Tibial artery (tissue), 4 donors: ENCODE results near the gene PLPP3.

Experiments used
- DNase-seq, 2 donors: peaks; one replicate each; pipeline ENCODE4 v3.0.0-alpha.2; 2019
- H3K27ac ChIP-seq, 2 donors: fragments of 200-600 bp; sonication (generic) in 1 of 2; 1 replicate in 1 of 2; 2 replicates in 1 of 2; pipeline ENCODE4 v1.5.1; 2018 to 2019; ENCODE audit warnings: mild to moderate bottlenecking in 1 of 2
- H3K27me3 ChIP-seq, 2 donors: fragments of 200-600 bp; sonication (generic) in 1 of 2; one replicate each; pipeline versions ENCODE4 v1.5.1 to v1.6.0; 2016 to 2019
- H3K36me3 ChIP-seq, 3 donors: fragments of 200-600 bp; sonication (generic) in 2 of 3; one replicate each; pipeline ENCODE4 v1.5.1; 2016 to 2019; ENCODE audit warnings: mild to moderate bottlenecking in 2 of 3
- H3K4me1 ChIP-seq, 4 donors: fragments of 200-600 bp; sonication (generic) in 2 of 4; 1 replicate in 3 of 4; 2 replicates in 1 of 4; pipeline ENCODE4 v1.5.1; 2016 to 2019
- H3K4me3 ChIP-seq, 2 donors: fragments of 200-600 bp; sonication (generic) in 1 of 2; 1 replicate in 1 of 2; 2 replicates in 1 of 2; pipeline ENCODE4 v1.5.1; 2018 to 2019; ENCODE audit warnings: mild to moderate bottlenecking in 2 of 2
- H3K9me3 ChIP-seq, 3 donors: fragments of 200-600 bp; sonication (generic) in 1 of 3; one replicate each; pipeline ENCODE4 v1.5.1; 2016 to 2019
- intact Hi-C: fragments of 100-400 bp; cut with DNase I; formaldehyde crosslinking; loops from one replicate; pipeline ENCODE4 v1.15.0; 2023; ENCODE audit warnings: low total_unique reads
- TF ChIP-seq, protein P1 (sequence below), 2 experiments: fragments of 200-600 bp in 1 of 2; fragments of 450-650 bp in 1 of 2; IDR thresholded peaks; one replicate each; pipeline ENCODE4 v1.5.1; 2017 to 2019; ENCODE audit warnings: antibody characterized with exemption in 2 of 2, mild to moderate bottlenecking in 1 of 2, moderate library complexity in 1 of 2

Gene PLPP3

DNA sequence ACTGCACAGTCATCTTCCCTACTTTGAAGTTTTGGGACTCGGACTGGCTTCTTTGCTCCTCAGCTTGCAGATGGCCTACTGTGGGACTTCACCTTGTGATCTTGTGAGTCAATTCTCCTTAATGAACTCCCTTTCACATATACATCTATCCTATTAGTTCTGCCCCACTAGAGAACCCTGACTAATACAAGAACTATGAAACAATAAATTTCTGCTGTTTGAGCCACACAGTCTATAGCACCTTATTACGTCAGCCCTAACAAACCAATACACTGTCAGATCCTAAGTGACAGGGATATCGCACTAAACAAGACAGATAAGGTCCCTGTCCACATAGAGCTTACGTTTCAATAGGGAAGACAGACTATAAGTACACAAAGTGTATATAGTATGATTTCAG, 120.1 kb downstream of the PLPP3 start:
- Histone ChIP-seq H3K27me3 (no peaks in the 10 kb centered on the region), H3K36me3 (no peaks in the 10 kb centered on the region), H3K4me3 (no peak overlapping the region), H3K4me1 (no peaks in the 10 kb centered on the region), H3K9me3 (no peaks in the 10 kb centered on the region), H3K27ac (no peak overlapping the region)
- TF ChIP-seq, protein P1, sequence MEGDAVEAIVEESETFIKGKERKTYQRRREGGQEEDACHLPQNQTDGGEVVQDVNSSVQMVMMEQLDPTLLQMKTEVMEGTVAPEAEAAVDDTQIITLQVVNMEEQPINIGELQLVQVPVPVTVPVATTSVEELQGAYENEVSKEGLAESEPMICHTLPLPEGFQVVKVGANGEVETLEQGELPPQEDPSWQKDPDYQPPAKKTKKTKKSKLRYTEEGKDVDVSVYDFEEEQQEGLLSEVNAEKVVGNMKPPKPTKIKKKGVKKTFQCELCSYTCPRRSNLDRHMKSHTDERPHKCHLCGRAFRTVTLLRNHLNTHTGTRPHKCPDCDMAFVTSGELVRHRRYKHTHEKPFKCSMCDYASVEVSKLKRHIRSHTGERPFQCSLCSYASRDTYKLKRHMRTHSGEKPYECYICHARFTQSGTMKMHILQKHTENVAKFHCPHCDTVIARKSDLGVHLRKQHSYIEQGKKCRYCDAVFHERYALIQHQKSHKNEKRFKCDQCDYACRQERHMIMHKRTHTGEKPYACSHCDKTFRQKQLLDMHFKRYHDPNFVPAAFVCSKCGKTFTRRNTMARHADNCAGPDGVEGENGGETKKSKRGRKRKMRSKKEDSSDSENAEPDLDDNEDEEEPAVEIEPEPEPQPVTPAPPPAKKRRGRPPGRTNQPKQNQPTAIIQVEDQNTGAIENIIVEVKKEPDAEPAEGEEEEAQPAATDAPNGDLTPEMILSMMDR (IDR thresholded peaks at IDR 0.05) = no peak
- DNase-seq = no peak
- intact Hi-C loops = no loop called here

DNA sequence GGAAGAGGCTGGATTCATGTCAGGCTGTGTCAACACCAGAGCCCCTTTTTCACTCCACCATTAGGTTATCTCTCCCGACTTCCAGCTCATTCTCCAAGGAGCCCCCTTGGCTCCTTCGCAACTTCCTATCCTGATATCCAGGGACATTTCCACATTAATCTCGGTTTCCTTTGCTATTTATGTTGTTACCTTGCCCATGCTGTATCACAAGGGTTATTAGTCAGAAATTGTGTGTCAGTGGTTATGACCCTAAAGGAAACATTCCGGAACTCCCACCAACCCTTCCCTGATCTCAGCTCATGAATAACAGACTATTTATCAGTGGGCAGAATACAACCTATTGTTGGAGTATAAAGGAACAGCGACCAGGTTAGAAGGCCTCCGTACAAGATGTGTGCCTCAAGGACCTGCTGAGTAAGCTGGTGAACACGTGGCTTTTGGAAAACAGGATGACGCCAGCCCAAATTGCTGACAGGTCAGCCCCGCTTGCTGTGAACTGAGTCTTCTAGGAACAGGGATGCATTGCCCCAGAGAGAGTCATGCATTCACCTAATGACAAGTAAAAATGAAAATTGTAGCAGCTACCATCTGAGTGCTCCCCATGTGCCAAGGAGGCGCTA, 121.5 kb downstream of the PLPP3 start:
- no peak for DNase-seq
- TF ChIP-seq, protein P1 (IDR thresholded peaks at IDR 0.05) = no peak
- peaks cover 0 to under 1% (median 0%) of the 10 kb centered on the region in 4 donors for H3K4me1 ChIP-seq
- H3K27me3 ChIP-seq = no peaks in the 10 kb centered on the region
- intact Hi-C loops = no loop called here
- no peaks in the 10 kb centered on the region for H3K36me3 ChIP-seq
- H3K9me3 ChIP-seq = no peaks in the 10 kb centered on the region
- no peak overlapping the region for H3K27ac ChIP-seq
- no peak overlapping the region for H3K4me3 ChIP-seq

DNA sequence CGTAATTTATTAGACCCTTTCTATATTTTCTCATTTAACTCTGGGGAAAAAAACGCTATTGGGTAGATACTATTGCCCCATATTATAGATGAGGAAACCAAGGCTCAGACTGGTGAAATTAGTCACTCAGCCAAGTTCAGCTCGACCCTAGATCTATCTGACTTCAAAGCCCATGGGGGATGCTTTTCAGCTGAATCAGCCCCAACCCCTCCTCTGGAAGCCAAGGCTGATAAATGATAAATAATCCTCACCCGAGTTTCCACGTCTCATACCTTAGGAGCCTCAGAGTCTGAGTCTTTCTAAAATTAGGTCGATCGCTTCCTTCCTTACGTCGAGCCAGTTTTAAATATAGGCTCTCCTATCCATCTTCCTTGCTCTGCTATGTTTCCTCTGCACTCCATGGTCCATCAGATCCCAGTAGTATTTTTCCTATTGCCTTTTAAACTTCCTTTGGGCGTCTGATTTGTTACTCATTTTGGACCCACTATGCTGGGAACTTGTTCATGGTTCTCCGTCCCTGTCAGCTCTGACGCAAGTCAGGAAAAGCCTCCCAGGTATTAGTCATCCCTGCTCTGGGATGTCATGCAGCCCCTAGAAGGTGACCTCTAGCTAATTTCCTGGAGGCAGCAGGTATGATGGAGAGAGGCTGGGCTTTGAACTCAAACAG, 122.8 kb downstream of the PLPP3 start:
- TF ChIP-seq, protein P1 (IDR thresholded peaks at IDR 0.05) = no peak
- peaks cover 0 to 13% (median 4%) of the 10 kb centered on the region in 4 donors for H3K4me1 ChIP-seq
- no peak overlapping the region for H3K27ac ChIP-seq
- intact Hi-C loops = no loop called here
- no peaks in the 10 kb centered on the region for H3K9me3 ChIP-seq
- no peaks in the 10 kb centered on the region for H3K36me3 ChIP-seq
- H3K27me3 ChIP-seq = no peaks in the 10 kb centered on the region
- no peak for DNase-seq
- no peak overlapping the region for H3K4me3 ChIP-seq

DNA sequence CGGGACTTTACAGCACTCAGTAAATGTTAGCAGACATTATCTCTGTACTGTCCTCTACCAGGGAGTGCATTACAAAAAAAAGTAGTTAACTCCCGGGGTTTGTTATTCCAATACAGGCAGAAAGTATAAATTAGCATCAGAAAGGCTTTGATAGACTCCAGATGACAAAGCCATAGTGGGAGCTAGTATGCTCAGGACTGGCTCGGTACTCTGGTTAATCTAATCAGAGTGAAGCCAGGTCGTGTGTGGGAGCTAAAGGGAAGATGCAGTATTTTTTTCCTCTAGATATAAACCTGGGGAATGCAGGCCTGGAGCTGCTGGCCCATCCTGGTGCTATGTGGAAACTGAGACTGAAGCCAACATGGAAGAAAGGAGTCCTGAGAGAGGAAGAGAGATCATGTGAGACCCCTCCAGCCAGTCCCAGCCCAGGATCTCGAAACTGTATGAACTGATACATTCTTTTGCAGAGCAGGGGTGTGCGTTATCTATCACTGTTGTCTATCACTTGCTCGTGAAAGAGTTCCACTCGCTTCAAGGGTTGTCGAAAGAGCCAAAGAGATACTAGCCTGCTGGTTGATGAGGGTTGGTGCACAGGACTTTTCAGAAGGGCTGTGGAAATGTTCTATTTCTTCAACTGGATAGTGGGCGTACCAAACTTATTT, 125.8 kb downstream of the PLPP3 start:
- no peaks in the 10 kb centered on the region for H3K36me3 ChIP-seq
- no peak overlapping the region for H3K27ac ChIP-seq
- intact Hi-C loops = no loop called here
- H3K4me1 ChIP-seq = peaks cover 0 to 19% (median 9%) of the 10 kb centered on the region in 4 donors
- H3K27me3 ChIP-seq = no peaks in the 10 kb centered on the region
- DNase-seq = no peak
- no peaks in the 10 kb centered on the region for H3K9me3 ChIP-seq
- TF ChIP-seq, protein P1 (IDR thresholded peaks at IDR 0.05) = no peak
- no peak overlapping the region for H3K4me3 ChIP-seq

DNA sequence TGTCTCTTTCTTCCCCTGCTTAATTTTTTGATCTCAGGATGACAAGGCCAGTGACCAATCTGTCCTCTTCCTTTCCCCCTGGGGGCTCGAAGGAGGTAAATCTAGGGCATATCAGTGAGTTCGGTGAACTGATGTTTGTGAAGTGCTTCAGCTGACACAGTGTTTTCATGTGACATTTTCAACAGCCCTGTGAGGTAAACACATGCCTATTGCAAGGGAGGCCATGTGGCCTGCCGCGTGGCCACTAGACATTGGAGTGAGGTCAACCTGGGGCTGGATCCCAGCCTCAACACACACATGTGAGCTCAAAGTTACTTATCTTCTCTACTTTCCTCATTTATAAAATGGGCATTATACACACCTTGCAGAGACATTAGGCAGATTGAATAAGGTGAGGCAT, 126.3 kb downstream of the PLPP3 start:
- peaks cover 0 to 24% (median 11%) of the 10 kb centered on the region in 4 donors for H3K4me1 ChIP-seq
- H3K27ac ChIP-seq = no peak overlapping the region
- no peaks in the 10 kb centered on the region for H3K9me3 ChIP-seq
- H3K36me3 ChIP-seq = no peaks in the 10 kb centered on the region
- no peaks in the 10 kb centered on the region for H3K27me3 ChIP-seq
- TF ChIP-seq, protein P1 (IDR thresholded peaks at IDR 0.05) = no peak
- no peak for DNase-seq
- intact Hi-C loops = no loop called here
- no peak overlapping the region for H3K4me3 ChIP-seq
